GM21360 (cell line): ENCODE results near the gene RBM43.

ENCODE experiments used
- ATAC-seq: cut with Tn5 transposase; IDR thresholded peaks from one replicate; pipeline ENCODE4 v1.9.1; 2021; ENCODE audit warnings: mild to moderate bottlenecking, moderate library complexity; ENCODE audit not compliant: unreplicated experiment

RBM43 gene

DNA sequence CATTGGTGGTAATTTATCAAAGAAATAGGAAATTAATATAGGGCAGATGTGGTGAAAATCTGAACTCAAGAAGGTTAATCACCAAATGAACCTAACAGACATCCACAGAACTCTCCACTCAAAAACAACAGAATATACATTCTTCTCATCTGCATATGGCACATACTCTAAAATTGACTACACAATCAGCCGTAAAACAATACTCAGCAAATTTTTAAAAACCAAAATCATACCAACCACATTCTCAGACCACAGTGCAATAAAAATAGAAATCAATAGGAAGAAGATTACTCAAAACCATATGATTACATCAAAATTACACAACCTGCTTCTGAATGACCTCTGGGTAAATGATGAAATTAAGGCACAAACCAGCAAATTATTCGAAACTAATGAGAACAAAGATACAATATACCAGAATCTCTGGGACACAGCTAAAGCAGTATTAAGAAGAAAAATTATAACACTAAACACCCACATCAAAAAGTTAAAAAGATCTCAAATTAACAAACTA lies 31.0 kb downstream of the RBM43 start:
- no peak for ATAC-seq

DNA sequence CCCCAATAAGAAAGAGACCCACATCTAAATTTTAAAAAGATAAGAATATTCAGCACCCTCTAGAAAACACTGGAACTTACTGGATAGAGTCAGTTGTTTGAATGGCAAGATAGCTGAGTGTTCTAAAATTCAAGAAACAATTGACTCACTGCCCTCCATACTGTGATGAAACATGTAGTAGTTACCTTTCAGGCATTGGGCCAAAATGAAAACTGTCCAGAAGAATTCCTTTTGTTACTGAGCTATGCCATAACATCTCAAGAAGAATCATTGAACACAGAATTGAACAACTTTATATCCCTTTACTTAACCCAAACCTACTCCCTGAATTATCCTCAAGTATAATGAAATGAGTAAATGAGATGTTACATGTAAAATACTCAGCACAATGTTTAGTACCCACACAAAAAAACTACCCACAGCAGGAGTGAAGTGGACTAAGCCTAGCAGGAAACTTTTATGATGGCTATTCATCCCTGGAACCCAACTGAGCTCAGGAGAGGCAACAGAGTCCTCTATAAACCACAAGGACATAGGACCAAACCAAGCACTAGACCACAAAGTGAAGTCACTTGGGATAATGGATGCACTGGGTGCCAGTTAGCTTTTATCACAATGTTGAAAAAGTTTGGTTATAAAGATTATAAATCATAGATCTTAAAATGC lies 32.7 kb downstream of the RBM43 start:
- ATAC-seq = no peak

DNA sequence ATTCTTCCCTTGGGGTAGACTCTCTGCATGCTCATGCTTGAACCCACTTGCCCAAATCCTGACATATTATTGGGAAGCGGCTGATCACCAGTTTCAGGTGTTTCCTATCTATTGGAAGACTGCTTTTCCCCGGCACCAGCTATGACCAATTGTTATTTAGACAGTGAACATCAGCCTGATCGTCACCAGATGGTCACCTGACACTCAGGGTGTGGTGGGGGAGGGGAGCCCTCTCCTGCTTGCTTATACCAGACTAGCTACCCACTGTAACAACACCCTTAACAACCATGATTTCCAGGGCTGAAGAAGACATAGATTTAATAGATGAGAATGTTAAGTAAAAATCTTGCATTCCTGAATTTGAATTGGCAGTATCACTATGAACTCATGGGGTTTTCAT lies 44.3 kb downstream of the RBM43 start:
- no peak for ATAC-seq

DNA sequence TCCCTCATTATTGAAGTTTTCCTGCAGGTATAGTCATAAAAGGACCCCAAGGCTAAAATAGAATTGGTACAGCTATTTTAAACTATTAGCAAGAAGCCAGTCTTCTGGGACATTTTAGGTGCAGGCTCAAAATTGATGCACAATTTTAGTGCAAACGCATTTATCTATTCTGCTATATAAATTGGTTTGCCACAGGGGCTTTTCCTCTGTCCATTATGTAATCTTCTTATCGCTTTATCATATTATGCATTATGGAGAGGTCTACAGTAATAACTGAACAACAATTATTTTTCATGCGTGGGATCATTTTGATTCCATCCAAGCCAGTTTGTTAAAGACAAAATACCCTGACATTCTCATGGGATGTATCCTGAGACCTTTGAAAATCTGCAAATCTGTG lies 54.6 kb downstream of the RBM43 start:
- ATAC-seq = no peak

DNA sequence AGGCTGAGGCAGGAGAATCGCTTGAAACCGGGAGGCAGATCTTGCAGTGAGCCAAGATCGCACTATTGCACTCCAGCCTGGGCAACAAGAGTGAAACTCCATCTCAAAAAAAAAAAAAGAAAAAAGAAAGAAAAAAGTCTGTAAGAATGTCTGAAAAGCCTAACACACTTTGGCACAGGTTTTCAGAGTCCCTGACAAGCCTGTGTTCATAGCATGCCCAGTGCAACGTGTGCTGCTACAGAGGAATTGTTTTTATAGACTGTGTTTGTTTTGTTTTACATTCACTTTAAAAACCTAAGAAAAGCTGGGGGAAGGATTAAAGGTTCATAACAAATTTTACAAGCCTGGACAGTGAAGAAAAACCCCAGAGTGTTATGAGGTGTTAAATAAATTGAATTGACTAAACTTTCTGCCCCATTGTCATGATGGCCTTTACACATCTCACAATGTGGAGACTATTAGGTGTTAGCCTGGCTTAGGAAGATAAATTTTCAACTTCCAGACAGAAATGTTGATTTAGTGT lies 55.2 kb downstream of the RBM43 start:
- ATAC-seq = no peak

DNA sequence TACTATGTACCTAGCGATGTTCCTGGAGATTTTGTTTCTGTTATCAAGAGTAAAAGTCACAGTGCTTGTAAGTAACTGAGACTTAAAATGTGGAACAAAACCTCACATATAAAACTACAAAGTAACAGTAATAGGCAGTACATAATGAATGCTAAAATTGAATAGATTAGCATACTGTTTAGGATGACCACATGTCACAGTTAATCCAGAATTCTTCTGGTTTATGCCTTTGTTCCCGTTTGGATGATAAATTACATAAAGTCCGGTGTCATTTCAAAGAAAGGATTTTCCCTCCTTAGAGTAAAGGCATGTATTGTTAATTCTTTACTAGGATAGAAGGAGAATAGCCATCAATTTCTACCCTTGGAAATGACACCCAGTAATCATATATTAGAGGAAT lies 56.1 kb downstream of the RBM43 start:
- no peak for ATAC-seq

DNA sequence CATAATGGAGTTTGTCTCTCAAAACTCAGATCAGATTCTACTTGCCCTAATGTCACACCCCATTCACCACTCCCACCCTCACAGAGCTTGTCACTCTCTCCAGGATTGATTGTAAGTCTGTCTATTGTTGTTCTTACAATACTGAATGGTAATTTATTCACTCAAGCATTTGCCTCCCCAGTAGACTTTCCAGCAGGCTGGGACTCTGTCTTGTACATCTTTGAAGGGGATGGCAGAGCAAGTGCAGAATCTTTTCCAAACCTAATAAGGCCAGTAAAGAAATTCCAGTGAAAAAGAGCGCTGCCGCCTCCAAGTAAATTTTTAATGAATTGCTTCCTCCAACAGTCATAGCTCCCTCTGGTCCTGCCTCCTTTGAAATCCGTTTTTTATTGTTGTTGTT lies 56.9 kb downstream of the RBM43 start:
- ATAC-seq = no peak

DNA sequence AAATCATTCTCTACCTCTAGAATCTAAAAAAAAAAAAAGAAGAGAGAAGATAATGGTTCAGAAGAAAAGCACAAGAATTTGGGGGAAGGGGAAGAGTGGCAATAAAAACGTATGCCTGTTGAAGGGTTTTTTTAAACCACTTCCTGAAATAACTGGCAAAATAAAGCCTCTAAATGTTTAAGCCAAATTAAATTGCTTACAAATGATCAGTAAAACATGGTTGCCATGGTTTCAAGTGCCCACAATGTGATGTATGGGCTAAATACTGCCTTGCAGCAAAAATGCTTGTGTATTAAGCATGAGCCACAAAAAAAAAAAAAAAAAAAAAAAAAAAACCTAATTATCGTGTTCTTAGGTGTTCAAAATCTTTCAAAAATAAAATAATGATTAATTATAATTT lies 60.8 kb downstream of the RBM43 start:
- ATAC-seq = no peak

DNA sequence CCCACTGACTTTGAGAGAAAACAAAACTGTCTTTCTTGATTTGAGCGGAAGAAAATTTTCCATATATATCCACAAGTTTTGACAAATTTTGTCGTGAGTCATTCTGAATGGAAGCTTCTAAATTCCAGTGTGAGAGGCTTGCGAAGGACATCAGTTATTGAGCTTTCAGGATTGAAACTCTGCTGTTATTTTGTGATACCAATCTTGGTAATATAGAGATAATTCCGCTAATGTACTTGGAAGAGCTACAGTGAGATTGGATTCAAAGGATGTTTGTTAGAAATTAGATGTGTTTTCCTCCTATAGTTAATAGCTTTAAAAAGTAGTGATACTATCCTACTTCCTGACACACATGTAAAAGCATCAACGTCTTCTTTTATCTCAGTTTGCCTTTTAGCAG lies 61.4 kb downstream of the RBM43 start:
- no peak for ATAC-seq

DNA sequence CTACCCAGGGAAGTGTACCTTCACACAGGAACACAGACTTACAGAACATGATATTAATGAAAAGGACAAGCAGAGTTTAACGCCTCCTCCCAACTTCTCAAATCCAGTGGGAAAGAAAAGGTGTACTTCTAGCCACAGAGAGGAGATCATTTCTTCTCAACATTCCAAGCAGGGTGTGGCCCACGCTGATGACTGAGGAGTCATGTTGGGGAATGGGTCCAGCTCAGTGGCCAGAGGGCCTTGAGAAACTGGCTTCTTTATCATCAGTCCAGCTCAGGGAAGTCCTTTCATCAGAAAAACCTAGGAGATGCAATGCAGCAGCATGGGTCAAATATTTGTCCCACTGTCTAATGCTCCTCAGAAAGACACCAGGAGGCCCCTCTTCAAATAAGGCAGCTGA lies 63.0 kb downstream of the RBM43 start:
- ATAC-seq = no peak
